Stimulated activated CD8-positive, alpha-beta memory T cell treated with anti-CD3 and anti-CD28 coated beads, Interleukin-2, amount 100 ng/mL, for 48 hours (primary cell): ENCODE results near the gene GNB1L.

Experiments used
- DNase-seq, 2 donors: peaks; one replicate each; pipeline ENCODE4 v3.0.0-alpha.2; 2020; ENCODE audit warnings: low read depth in 2 of 2

The GNB1L gene

GRCh38 chr22:19808873-19809478 is 45.7 kb downstream of the GNB1L start:
- DNase-seq: no peak

DNA sequence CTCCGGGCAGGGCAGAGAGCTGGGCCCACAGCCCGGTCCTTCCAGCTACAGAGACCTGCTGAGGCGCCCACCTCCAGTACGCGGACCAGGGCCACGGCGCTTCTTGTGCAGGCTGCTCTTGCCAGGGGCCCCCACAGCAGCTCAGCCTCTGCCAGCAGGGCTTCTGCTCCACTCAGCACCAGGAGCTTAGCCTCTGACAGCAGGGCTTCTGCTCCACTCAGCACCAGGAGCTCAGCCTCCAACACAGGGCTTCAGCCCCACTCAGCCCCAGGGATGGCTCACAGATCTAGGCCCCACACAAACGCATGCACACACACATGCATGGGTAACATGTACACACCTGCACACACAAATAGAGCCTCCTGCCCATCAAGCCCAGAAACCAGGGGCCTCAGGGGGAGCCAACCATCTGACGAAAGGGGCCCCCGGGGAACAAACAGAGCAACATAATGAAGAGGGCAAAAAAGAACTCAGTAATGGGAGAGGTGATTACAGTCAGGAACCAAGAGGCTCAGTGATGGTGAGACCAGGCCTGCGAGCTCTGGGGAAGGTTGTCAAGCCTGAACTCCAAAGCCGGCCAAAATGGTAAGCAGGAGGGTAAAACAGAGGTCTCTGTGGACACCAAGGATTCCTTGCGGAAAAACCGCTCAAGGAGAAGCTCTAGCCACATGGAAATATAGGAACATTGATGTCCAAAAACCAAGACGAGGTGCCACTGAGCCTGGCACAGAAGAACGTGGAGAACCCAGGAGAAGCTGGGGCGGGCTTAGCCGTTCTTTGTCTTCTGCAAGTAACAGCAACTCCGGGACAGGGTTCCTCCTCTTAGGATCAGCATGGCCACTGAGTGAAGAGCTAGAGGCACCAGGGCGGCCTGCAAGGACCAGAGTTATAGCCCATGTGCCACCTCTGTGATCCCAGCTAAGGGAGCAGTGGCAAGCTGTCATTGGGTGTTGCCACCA is 46.5 kb downstream of the GNB1L start:
- DNase-seq: no peak

DNA sequence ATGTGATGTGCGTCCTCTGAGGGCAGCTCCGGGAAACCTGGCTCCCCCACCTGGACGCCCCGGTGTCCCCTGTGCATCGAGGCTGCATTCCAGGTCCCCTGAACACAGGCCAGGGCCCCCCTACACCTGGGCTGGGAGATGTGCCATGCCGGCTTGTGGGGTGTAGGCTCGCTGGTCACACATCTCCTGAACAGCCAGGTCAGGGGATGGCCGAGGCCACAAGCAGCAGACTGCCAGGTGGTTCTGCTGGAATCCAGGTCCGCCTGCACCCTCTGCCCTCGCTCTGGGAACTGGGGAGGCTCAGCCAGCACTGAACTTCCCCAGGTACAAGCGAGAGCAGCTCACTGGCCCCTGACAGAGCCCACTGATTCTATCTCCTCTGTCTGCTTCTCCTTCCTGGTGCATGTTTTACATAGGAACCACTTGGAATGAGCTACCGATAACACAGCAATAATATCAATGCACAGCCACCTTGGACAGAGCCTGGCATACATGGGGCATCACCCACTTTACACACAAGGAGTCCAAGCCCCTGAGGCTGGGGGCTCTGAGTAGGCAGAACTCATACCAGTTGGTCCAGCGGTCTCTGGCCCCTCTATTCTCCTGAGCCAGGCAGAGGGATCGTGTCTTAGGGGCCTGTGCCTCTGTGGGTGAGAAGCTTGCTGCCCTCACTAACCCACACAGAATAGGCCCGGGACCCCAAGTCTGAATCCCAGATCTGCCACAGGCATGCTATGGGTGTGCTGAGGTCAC is 47.3 kb downstream of the GNB1L start:
- no peak for DNase-seq

DNA sequence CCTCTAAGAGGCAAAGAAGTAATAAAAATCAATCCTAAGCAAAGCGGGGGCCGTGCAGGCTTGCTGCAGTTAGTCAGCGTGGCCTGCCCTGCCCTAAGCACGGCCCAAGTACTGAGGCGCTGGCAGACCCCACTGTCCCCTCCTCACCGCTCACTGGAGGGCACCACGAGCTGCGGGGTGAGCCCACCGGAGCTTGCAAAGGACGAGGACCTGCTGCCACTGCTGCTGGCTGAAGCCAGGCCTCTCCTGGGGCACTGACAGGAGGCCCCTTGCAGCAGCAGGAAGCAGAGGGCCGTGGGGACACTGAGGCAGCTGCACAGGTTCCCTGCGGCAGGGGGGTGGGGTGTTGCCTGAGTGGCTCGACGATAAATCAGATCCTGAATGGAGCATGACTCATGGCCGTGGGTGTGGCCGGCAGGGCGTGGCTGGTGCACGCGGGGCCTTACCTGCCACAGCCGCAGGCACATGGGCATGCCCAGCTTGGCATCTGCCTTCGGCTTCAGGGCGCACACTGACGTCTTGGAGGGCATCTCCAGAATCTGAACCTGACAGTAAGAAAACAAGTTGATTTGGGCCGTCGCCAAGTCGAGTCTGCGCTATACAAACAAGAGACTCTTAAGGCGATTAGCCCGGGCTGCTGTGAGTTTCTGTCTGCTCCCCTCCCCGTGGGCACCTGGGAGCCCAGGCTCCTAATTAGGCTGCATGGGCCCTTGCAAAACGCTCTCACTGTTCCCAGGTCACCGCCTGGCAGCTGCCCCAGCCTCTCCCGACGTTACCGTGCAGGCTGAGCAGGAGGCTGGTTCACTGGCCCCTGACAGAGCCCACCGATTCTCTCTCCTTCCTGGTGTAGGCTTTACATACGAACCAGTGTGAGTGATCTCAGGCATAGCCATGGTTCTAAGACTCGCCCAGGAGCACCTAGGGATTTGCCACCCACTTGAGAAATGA is 48.2 kb downstream of the GNB1L start:
- DNase-seq: no peak

DNA sequence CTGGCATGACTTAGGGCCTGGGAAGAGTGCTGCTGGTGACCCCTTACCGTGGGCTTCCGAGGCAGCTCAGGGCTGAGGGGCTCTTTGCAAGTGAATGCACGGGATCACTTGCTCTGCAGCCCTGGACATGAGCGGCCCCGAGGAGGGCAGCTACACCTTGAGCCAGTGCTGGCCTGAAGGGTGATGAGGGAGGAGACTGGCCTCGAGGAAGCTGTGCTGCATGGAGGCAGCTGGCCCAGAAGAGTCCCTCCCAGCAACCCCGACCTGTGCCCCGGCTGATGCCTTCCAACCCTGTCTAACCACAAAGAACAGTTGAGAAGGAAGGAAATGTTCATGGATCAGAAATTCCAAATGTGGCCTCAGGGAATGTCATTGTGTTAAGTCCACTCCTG is 48.9 kb downstream of the GNB1L start:
- DNase-seq: no peak

GRCh38 chr22:19803736-19804267 is 50.9 kb downstream of the GNB1L start:
- no peak for DNase-seq

- DNase-seq: no peak
Measured at GRCh38 chr22:19802894-19803735, 51.6 kb downstream of the GNB1L start.

- no peak for DNase-seq
Measured at GRCh38 chr22:19802001-19802893, 52.4 kb downstream of the GNB1L start.

DNA sequence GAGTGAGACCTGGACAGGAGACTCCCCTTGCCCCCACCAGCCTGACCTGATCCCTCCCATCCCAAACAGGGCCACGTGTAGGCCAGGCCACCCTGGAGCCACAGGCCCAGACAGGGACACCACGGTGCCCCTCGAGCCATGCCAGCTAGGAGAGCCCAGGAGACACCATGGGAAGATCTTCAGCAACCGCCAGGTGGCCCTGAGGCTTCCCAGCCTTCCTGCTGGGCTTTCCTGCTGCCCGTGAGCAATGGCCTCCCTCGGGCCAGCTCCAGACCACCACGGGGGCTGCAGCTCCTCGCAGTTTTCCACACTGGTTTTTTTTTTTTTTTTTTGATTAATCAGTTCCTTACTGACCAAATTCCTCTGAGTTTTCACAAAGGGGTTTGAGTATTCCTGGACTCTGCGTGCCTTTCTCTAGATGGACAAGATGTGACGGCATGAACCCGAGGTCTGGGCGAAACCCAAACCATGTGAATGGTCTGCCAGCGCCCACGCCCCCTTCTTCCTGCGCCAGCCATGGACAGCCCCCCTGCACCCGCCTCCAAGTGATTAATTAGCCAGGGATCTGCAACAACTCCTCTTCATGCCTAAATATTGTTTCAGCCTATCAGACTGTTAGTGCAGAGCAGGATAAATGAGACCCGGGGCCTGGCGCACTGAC is 53.2 kb downstream of the GNB1L start:
- DNase-seq: no peak

- DNase-seq: no peak
Measured at GRCh38 chr22:19800761-19801244, 53.9 kb downstream of the GNB1L start.

GRCh38 chr22:19800306-19800705 is 54.4 kb downstream of the GNB1L start:
- no peak for DNase-seq

GRCh38 chr22:19799322-19800190 is 55.1 kb downstream of the GNB1L start:
- no peak for DNase-seq

- DNase-seq: no peak
Measured at GRCh38 chr22:19798891-19799293, 55.8 kb downstream of the GNB1L start.

- DNase-seq: no peak
Measured at GRCh38 chr22:19798003-19798665, 56.5 kb downstream of the GNB1L start.

GRCh38 chr22:19797086-19798002 is 57.3 kb downstream of the GNB1L start:
- DNase-seq: no peak

DNA sequence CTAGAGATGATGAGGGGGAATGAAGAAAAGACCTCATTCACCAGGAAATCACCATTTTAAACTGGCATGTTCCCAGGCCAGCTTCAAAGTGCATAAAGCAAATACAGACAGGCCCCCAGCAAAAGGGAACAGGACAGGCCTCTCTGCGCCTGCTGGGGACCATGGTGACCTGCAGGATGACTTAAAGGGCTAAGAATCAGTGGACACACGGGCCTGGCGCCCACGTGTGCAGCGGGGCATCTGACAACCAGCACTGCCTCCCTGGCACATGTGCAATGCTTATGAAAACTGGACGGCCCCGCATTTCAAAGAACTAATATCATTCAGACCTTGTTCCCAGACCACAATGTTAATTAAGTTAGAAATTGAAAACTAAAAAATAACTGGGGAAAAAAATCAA is 58.5 kb downstream of the GNB1L start:
- DNase-seq: no peak
